ENCODE results near the gene PLEKHA3. TPM values are rescaled to one million over a fixed set of nuclear protein-coding genes. Genes with fewer than 3 reads are reported as not detected.

The PLEKHA3 gene
- total RNA-seq, 3 donors from 2014 or later (not counting 1 experiment from before 2014, with no cell fraction given) = 22.6 to 39.1 (median 34.5) TPM

DNA sequence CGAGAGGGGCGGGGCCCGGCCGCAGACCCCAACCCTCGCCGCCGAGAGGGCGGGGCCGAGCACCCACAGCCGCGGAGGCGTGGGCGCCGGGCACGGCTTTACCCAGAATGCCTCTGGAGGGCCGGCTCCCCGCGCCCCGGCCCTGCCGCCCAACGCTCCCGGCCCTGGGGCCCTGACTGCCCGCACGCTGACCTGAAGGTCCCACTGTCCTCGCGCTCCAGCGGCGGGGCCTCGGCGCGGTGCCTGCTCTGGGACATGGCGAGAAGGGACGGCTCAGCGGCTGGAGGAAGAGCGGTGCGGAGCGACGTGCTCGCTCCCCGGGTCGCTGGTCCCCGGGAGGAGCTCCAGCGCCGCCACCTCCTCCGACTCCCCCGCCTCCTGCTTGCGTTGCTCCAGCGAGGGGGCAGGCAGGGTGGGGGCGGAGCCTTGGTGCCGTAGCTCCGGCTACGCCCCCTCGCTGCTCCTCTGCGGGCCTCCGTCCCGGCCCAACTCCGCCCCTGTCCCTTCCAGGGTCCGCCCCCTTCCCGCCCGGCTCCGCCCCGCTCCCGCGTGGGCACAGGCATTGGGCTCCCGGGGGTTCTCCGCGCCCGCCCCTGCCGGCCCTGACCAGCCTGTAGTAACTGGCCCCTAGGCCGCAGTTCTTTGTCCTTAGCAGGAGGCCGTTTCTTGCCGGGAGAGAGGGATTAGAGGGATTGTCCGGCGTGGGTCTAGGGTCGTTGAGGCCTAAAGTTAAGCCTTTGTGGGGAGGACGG is 29.3 kb upstream of the PLEKHA3 start, which contains the start of the genes PJVK and PRKRA:
Gene PJVK, plus strand, starts transcription at position 605 of the 752 bp plus-strand sequence. CDS start 2,032 bp downstream, outside the sequence.
Gene PRKRA, minus strand, starts transcription at position 402 of the 752 bp plus-strand sequence. Its CDS starts 145 bp downstream, at position 257.
- Mint-ChIP-seq H3K27me3 (ENCODE audit: low read depth in 2 of 2) (peaks cover 5 to 13% of the 10 kb centered on the region in 2 donors), H3K4me3 (peak within 1 kb of the TSS; percentile 88), H3K36me3 (no peaks in the 10 kb centered on the region), H3K9me3 (no peaks in the 10 kb centered on the region), H3K27ac (peak within 1 kb of the TSS; percentile 17 to 92), H3K4me1 (peaks cover 34 to 37% of the 10 kb centered on the region in 2 donors)
- peak; percentile 94 to 98 for DNase-seq
- H3K27me3 ChIP-seq (ENCODE audit: control insufficient read depth, insufficient read depth, low read length) = no peaks in the 10 kb centered on the region
- peak; percentile 94 to 99 (median 95) for ATAC-seq
- H3K9me3 ChIP-seq (ENCODE audit: control insufficient read depth, insufficient read depth, low read length) = no peaks in the 10 kb centered on the region
- peaks cover 13% of the 10 kb centered on the region for H3K4me1 ChIP-seq (ENCODE audit: control insufficient read depth, insufficient read depth, low read length)
- H3K27ac ChIP-seq (ENCODE audit: low read length) = peak within 1 kb of the TSS; percentile 83
- peaks cover 14% of the 10 kb centered on the region for H3K36me3 ChIP-seq (ENCODE audit: control insufficient read depth, insufficient read depth, low read length)
- TF ChIP-seq, protein P1, sequence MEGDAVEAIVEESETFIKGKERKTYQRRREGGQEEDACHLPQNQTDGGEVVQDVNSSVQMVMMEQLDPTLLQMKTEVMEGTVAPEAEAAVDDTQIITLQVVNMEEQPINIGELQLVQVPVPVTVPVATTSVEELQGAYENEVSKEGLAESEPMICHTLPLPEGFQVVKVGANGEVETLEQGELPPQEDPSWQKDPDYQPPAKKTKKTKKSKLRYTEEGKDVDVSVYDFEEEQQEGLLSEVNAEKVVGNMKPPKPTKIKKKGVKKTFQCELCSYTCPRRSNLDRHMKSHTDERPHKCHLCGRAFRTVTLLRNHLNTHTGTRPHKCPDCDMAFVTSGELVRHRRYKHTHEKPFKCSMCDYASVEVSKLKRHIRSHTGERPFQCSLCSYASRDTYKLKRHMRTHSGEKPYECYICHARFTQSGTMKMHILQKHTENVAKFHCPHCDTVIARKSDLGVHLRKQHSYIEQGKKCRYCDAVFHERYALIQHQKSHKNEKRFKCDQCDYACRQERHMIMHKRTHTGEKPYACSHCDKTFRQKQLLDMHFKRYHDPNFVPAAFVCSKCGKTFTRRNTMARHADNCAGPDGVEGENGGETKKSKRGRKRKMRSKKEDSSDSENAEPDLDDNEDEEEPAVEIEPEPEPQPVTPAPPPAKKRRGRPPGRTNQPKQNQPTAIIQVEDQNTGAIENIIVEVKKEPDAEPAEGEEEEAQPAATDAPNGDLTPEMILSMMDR (IDR thresholded peaks at IDR 0.05) = no peak
- WGBS (ENCODE audit: insufficient coverage) = under 1% methylated on average over 76 of the region's 76 CpGs
- H3K4me3 ChIP-seq (ENCODE audit: low read length) = peak within 1 kb of the TSS; percentile 94
- intact Hi-C loops (cut with micrococcal nuclease) = loop anchor here (1.0 kb wide), 2 partner anchors 27 to 72 kb away; partner anchors contain the start of gene FKBP7

DNA sequence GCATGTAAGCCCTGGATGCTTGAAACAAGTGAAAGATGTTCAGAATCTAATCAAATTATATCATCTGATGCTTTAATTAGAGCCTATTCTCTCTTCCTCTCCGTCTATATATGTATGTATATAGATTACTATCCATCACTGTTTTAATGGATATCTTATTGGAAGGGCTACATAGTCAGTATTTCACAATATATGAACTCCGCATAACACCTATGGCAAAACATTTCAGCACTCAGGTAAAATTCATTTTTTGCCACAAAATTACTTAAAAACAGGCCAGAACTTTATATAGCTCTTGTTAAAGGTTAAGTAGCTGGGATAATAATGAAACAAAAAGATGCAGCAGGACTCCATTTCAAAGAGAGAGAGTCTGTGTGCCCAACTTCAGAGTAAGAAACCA is 27.9 kb upstream of the PLEKHA3 start:
- Mint-ChIP-seq H3K4me1 (peaks cover 34 to 37% of the 10 kb centered on the region in 2 donors), H3K27me3 (ENCODE audit: low read depth in 2 of 2) (peaks cover 5 to 15% of the 10 kb centered on the region in 2 donors), H3K36me3 (no peaks in the 10 kb centered on the region), H3K4me3 (peak overlapping the region; percentile 57), H3K9me3 (no peaks in the 10 kb centered on the region), H3K27ac (no peak overlapping the region)
- DNase-seq (no peak), ATAC-seq (no peak)
- intact Hi-C loops (cut with micrococcal nuclease) = no loop called here
- WGBS (ENCODE audit: insufficient coverage) = no CpG with 5 or more reads among the region's 2 CpGs
- Histone ChIP-seq H3K36me3 (ENCODE audit: control insufficient read depth, insufficient read depth, low read length) (peaks cover 5% of the 10 kb centered on the region), H3K27me3 (ENCODE audit: control insufficient read depth, insufficient read depth, low read length) (no peaks in the 10 kb centered on the region), H3K4me3 (ENCODE audit: low read length) (no peak overlapping the region), H3K4me1 (ENCODE audit: control insufficient read depth, insufficient read depth, low read length) (peaks cover 13% of the 10 kb centered on the region), H3K27ac (ENCODE audit: low read length) (no peak overlapping the region), H3K9me3 (ENCODE audit: control insufficient read depth, insufficient read depth, low read length) (no peaks in the 10 kb centered on the region)
- TF ChIP-seq, protein P1 (IDR thresholded peaks at IDR 0.05) = no peak

DNA sequence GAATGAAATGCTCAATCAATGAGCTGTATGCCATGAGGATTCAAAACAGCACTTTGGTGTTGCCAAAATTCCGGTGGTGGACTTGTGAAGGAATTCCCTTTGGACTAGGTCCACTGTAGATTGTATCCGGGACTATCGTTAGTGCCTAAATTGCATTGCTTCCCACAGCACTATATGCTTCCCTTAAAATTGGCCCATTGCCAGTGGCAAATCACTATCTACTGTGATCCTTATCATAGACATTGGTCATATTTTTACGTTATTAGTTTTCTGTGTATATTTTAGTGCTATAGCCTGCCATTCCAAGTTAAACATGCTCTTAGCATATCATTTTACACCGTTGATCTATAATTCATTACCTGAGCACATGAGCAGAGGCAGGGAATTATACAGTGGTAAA is 27.4 kb upstream of the PLEKHA3 start:
- no peak overlapping the region for H3K27ac ChIP-seq (ENCODE audit: low read length)
- peaks cover 13% of the 10 kb centered on the region for H3K4me1 ChIP-seq (ENCODE audit: control insufficient read depth, insufficient read depth, low read length)
- peaks cover 2% of the 10 kb centered on the region for H3K36me3 ChIP-seq (ENCODE audit: control insufficient read depth, insufficient read depth, low read length)
- Mint-ChIP-seq H3K4me1 (peaks cover 32 to 35% of the 10 kb centered on the region in 2 donors), H3K4me3 (no peak overlapping the region), H3K9me3 (no peaks in the 10 kb centered on the region), H3K36me3 (no peaks in the 10 kb centered on the region), H3K27ac (no peak overlapping the region), H3K27me3 (ENCODE audit: low read depth in 2 of 2) (peaks cover 5 to 15% of the 10 kb centered on the region in 2 donors)
- DNase-seq (peak in 1 of 2 donors; percentile 14), ATAC-seq (no peak)
- TF ChIP-seq, protein P1 (IDR thresholded peaks at IDR 0.05) = no peak
- no peaks in the 10 kb centered on the region for H3K9me3 ChIP-seq (ENCODE audit: control insufficient read depth, insufficient read depth, low read length)
- 92% methylated on average over 4 of the region's 5 CpGs for WGBS (ENCODE audit: insufficient coverage)
- intact Hi-C loops (cut with micrococcal nuclease) = no loop called here
- no peaks in the 10 kb centered on the region for H3K27me3 ChIP-seq (ENCODE audit: control insufficient read depth, insufficient read depth, low read length)
- no peak overlapping the region for H3K4me3 ChIP-seq (ENCODE audit: low read length)
